GM19025 (cell line): ENCODE data around the gene CD300LG.
"Not testable (repeated sequence)": the region's sequence is repeated elsewhere in the genome, so short reads cannot be mapped to it uniquely, and the experiment has no call there.

ENCODE experiments used
- ATAC-seq: cut with Tn5 transposase; IDR thresholded peaks from one replicate; pipeline ENCODE4 v1.9.1; 2021; ENCODE audit warnings: mild to moderate bottlenecking, low read depth, moderate library complexity; ENCODE audit not compliant: unreplicated experiment

The CD300LG gene

DNA sequence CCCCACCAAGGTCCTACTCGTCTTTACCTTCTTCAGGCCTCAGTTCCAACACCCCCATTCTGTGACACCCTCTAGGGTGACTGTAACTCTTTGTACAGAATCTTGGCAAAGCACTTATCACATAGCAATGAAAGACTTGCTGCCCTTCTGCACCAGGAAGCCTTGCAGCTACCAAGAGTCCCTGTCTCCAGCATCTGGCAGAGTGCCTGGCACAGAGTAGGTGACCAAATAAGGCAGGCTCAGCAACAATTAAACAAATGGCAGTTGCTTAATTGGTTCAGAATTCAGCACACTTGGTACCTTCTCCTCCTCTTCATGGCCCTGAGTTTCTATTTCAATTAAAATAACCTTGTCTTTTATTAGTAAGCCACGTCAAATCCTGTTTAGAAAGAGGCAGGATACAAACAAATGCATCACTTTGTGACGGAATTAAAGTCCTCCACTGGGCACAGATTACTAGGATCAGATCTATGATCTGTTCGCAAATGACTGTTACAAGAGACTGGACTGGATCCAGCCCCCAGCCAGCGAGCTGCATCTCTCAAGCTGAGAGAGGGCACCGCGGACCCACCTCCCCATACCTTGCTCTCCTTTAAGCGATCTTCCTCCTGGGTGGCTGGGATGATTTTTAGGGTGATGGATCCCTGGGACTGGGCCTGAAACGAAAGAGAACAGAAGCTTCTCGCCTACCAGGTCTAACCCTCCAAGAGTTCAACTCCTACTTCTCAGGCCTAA, 23.5 kb upstream of the CD300LG start:
- no peak for ATAC-seq

DNA sequence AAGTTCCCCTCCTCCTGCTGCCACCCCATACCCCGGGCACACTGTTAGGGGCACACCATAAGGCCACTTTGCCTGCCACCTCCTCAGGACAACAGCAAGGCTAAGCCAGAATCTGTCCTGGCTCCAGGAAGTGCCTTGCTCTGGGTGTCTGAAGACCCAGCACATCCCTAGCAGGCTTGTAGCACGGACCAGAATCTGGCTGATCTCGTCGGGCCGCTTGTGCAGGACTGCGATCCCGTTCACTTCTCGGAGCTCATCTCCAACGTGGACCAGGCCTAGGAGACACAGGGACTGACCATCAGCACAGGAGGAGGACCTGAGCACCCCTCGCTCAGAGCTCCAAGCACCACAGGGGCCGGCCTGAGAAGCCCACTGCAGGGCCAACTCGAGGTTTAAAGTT, 21.4 kb upstream of the CD300LG start:
- ATAC-seq: no peak

DNA sequence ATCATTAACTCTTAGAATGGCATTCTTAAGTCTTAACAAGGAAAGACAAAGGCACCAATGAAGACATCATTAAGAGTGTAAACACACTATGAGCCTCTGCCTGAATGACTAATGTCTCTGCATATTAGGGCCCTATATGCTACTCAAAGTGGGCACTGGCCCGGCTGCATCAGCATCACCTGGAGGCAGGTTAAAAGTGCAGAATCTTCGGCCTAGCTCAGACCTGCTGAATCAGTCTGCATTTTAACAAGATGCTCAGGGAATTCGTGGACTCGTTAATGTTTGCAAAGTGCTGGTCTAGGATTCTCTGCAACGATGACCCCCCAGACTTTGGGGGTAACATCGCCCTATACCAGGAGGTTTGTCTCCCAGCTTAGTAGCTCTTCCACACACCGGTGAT, 20.8 kb upstream of the CD300LG start:
- no peak for ATAC-seq

DNA sequence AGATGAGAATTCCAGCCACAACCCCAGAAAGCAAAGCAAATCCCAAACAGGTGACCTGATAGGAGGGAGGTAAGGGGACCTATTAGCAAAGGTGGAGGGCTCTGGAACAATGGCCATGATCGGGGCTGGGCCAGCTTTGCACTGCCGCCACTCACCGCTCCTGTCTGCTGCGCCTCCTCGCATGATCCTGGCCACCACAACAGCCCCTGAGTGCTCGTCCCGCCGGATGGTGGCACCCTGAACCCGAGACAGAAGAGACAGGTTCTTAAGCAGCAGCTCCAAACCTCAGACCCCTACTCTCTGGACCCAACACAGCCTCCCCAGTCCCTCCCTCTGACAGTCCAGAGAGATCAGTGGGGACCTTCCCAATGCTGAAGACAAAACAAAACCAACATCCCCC, 19.4 kb upstream of the CD300LG start:
- no peak for ATAC-seq

DNA sequence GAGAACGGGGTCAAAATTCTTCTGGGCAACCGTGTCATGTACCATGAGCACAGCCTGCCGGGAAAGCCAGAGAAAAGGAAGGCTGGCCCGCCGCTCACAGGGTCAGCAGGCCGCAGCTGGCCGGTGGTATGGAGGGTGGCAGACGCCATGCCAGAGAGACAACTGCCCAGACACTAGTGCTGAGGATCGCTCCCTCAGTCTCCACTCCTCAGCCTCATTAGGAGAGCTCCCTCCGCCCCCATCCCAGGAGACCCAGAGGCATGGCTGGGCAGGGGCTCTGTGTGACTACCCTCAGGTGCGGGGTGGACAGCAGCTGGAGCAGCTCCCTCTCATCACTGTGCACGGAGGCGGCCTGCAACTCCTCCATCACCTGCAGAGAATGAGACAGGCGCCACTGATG, 17.2 kb upstream of the CD300LG start:
- no peak for ATAC-seq

DNA sequence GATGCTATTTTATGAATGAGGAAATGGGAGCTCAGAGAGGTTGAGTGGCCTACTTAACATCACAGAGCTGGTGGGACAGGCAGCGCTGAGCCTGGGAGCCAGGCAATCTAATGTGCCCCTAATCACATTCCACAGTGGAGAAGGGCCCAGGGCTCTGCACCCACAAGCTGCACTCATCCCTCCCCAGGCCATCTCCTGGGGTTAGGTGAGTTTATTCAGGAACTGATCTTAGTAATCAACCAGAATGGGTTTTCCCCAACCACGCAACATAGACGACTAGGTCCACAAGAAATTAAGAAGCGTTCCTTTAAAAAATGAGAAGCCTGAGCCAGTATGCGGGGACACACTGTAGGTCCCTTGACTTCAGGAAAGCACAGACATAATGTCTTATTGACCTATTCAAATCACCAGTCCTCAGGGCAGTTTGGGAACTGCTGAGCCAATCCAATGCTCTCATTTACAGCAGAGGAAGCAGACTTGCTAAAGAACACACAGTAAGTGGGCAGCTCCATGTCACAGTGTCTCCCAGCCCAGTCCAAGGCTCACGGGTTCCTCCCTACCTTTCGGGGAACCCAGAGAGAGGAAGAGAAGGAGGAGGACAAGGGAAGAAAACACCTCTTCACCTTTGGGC, 16.4 kb upstream of the CD300LG start:
- no peak for ATAC-seq

DNA sequence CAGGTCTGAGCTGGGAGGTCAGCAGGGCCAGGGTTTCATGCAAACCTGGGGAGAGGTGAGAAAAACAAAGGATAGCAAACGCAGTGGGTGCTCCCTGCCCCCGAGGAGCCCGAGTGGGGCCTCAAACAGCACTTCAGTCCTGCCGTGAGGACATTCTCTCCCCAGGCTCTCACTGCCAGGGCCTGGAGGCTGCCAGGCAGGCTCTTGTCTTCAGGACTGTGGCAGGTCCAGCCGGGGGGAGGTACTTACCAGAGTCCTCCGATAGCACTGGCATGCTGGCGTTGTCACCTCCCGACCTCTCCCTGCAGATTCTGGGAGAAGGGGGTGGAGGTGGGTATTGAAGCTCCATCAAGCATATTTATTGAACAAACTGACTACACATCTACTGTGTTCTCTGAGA, 15.3 kb upstream of the CD300LG start:
- ATAC-seq: no peak

DNA sequence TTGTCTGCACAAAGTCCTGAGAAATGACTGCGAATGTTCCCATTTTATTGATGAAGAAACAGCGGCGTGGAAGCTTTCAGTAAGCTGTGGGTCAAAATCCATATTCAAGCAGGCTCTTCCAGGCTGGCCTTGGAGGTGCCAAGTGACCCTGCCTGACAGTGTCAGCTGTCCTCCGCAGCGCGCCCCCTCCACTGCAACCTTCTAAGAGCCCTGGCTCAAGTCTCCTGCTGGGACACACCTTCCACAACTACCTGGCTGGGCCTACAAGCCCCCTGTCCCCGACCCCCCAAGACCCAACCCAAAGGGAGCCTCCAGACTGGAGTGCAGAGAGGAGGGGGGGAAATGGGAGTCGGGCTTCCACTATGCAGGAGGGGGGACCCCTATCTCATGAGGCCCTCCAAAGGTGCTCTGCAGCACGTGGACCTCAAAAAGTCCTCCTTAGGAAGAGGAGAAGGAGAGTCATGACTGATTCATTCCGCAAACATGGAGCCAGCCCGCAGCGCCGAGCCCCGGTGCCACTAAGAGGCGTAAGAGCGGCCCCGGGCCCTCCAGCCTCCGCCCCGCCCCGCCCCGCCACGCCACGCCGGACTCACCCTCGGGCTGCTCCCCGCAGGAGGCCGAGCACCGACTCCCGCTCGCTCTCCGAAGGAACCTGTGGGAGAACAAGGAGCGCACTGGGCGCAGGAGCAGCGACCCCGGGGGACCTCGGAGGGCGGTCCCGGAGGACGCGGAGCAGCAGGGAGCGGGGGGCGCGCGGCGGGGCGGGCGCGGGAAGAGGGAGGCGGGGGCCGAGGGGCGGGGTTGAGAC, 14.6 kb upstream of the CD300LG start:
- ATAC-seq: no peak

DNA sequence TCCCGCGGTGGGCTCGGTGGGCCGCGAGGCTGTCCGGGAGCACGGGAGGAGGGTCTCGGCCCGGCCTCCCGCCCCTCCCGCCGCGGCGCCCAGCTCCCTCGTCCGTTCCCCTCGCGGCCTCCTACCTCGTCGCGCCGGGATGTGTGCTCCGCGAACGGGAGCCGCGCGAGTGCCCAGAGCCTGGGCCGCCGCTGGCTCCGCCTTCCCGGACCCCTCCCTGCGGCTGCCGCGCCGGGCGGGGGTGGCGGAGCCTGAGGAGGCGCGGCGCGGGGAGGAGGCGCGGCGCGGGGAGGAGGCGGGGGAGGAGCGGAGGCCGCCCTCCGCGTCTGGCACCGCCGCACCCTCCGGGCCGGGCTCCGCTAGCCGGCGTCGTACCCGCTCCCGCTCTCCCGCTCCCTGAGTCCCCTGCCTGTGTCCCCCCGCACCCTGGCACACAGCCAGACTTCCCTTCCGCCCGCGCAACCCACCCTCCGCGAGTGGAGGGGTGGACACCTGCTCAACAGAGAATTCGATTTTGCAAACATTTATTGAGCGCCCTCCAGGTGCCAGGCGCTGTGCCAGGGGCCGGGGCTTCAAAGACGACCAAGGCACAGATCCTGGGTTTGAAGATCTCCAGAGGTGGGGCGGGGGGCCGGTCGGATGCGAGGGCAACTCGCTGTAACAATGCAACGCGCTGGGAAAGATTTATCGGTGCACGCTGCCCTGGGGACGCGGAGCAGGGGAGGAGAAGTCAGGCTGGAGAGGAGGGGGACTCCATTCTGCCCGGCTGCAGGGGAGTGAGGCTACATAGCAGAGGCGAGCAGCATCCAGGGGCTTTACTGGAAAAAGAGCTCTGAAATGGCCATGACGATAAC, 13.8 kb upstream of the CD300LG start, which contains the start of gene MPP3:
Gene MPP3 (minus strand): TSS at position 171 of the 854 bp plus-strand sequence. CDS start 1,240 bp downstream, outside the sequence.
- no peak for ATAC-seq

DNA sequence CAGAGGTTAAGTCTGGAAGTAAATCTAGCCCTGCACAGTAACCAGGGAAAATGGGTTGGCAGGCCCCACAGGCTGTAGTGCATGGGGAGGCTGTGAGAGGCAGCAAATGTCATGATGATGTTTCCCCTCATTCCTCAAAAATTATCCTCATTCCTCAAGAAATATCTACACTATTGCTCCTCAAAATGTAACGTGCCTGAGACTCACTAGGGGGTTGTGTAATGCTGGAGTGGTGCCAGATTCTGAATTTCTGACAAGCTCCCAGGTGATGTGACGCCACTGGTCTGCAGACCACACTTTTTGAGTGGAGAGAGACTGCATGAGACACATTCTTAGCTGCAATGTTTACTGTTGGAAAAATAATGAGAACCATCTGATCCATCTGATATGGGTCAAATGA, 12.9 kb upstream of the CD300LG start:
- ATAC-seq: no peak

DNA sequence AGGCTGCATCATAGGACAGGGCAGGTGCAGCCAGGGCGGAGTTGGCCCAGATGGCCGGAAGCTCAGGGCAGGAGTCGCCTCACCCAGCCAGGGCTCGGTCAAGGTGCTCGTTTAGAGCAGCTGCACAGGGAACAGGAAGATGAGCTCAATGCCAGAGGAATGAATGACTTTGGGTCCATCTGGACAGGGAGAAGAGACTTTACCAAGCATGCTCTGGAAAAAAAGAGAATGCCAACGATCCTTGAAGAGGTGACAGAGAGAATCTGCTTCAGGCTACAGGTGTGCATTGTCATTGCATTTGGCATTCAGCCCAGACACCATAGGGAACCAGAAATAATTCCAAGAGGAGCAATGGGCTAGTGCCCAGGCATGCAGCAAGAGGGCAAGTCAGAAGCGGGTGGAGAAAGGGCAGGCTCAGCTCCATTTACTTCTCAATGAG, 7.3 kb upstream of the CD300LG start:
- no peak for ATAC-seq

DNA sequence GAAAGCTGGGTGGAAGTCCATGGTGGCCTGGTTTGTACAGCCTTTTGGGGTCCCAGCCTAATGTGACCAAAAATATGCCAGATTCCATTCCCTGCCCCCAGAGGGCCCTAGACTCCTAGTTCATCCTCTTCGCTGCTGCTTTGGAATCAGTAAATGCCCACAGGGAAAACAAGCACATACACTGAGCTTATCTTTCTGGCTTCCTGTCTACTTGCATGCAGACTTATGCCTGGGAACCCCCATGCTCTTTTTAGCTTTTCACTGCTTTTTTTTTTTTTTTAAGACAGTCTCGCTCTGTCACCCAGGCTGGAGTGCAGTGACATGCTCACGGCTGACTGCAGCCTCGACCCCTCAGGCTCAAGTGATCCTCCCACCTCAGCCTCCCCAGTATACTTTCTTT, 6.2 kb upstream of the CD300LG start:
- ATAC-seq: no peak

DNA sequence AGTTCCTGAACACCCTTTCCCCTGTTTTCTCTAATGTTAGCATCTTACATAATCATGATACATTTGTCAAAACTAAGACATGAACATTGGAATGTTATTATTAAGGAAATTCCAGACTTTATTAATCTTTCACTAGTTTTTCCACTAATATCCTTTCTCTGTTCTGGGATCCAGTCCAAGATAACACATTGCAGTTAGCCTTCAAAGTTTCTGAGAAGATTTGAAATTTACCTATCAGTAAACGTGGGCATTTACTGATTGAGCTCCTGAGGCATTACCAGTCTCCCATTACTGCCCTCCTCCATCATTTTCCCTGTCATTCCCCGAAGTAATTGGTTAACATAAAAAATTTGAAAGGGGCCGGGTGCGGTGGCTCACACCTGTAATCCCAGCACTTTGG, 5.7 kb upstream of the CD300LG start:
- ATAC-seq: no peak

DNA sequence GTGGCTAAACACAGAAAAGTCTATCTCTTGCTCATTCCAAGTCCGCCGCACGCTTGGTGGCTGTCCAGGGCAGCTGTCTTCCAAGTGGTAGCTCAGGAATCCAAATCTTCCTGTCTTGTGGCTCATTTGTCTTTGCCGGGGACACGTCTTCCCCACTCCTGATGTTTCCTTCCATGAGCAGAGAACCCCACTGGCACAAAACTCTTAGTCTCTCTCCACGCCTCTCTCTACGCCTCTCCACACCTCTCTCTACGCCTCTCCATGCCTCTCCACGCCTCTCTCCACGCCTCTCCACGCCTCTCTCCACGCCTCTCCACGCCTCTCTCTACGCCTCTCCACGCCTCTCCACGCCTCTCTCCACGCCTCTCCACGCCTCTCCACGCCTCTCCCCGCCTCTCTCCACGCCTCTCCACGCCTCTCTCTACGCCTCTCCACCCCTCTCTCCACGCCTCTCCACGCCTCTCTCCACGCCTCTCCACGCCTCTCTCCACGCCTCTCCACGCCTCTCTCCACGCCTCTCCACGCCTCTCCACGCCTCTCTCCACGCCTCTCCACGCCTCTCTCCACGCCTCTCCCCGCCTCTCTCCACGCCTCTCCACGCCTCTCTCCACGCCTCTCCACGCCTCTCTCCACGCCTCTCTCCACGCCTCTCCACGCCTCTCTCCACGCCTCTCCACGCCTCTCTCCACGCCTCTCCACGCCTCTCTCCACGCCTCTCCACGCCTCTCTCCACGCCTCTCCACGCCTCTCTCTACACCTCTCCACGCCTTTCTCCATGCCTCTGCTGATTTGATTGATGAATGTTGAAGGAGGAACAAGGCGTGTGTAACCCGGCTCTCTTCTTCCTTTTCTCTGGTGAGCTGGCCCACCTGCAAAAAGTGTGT, 4.6 kb upstream of the CD300LG start:
- ATAC-seq: not testable (repeated sequence)

DNA sequence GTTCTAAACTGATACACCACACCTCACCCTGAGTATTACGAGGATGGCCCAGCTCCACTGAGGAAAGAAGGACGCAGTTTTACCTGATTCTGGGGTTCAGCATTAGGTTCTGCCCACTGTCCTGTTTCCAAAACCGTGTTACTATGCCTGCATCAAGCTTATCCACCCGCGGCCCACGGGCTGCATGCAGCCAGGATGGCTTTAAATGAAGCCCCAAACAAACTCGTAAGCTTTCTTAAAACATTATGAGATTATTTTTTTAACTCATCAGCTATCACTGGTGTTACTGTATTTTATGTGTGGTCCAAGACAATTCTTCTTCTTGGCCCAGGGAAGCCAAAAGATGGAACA, 4.0 kb upstream of the CD300LG start:
- ATAC-seq: no peak

DNA sequence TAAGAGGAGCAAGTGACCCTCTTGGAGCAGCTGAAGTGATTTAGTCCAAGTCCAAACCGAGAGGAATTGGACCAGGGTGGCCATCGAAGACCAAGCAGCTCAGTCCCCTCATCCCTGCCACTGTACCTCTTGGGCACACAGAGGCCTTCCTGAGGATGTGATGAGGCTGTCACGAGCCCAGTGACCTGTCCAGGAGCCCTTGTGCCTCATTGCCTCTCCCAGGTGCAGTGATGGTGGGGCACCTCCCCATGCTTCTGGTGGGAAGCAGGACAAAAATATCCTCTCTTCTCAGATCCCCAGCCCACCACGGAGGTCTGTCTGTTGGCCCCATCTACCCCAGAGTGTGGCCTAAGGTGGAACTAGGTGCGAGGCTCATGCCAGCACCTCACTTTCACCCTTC, 2.7 kb upstream of the CD300LG start:
- ATAC-seq: no peak

DNA sequence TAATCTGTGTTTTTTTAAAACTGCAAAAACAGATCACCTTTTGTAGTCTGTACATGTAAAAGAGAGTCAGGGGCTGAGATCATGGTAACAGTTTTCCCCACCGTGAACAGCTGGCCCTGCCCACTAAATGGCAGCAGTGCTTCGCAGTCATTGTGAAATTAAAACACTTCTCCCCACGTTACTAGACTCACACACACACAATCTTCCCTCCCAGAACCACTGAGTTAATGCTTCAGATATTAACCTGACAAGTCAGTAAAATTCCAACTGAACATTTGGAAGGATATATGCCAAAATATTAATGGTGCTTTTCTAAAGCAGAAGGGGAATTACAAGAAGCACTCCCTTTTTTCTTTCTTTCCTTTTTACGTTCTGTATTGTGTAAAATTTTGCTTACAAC, 1.2 kb upstream of the CD300LG start:
- ATAC-seq: no peak

DNA sequence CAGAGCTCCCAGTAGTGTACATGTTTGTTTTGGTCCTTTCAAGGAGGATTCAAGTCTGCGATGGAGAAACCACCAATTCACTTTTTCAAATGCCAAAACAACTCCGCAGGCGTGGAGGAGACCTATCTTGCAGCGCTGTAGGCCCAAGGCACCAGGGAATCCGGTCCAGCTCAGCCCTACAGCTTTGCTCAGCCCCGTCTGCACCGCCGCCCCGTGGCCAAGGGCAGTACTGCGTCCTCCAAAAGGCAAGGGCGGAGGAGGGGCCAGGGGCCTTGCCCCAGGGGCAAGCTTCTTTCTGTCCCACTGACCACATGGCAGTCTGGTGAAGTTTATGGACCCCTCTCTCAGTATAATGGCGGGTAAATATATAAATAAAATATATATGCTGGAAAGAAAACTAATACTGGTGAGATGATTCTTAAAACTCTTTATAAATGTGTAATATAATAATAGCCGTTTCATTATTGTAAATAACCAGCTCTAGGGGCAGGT, 709 bp upstream of the CD300LG start:
- ATAC-seq: no peak

DNA sequence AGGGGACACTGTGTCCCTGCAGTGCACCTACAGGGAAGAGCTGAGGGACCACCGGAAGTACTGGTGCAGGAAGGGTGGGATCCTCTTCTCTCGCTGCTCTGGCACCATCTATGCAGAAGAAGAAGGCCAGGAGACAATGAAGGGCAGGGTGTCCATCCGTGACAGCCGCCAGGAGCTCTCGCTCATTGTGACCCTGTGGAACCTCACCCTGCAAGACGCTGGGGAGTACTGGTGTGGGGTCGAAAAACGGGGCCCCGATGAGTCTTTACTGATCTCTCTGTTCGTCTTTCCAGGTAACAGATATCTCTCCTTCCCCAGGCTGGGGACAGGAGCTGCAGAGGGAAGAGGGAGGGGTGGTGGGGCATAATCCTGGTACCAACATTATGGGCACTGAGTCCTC, 1.6 kb downstream of the CD300LG start:
- no peak for ATAC-seq
